CD4-positive, alpha-beta T cell (primary cell): ENCODE data around the gene TMEM141. TPM values are rescaled to one million over a fixed set of nuclear protein-coding genes. Genes with fewer than 3 reads are reported as not detected.
A peak's percentile ranks its signal among the peaks of the same experiment; 100 is the strongest.

Source experiments
- ATAC-seq: fragments of 200-7000 bp; cut with Tn5 transposase; one replicate; pipeline ENCODE4 v1.10.0; 2022; ENCODE audit warnings: mild to moderate bottlenecking; ENCODE audit not compliant: poor library complexity
- CTCF ChIA-PET: fragments of 350-600 bp; sonication (Branson Sonifier 250); formaldehyde crosslinking; loops from one replicate; lab custom pipeline; 2021; ENCODE audit warnings: antibody characterized with exemption, inconsistent platforms; lab: Charles Lee
- POLR2A ChIA-PET: fragments of 350-600 bp; sonication (Branson Sonifier 250); formaldehyde crosslinking; loops from one replicate; lab custom pipeline; 2021; ENCODE audit warnings: antibody characterized with exemption, inconsistent platforms; lab: Charles Lee
- DNase-seq, 14 experiments: peaks; one replicate each; pipeline ENCODE4 v3.0.0-alpha.2; 2013 to 2020; ENCODE audit warnings: mixed read lengths in 2 of 14
- H3K27ac ChIP-seq, 2 donors: one replicate each; pipeline versions ENCODE4 v1.5.1 to v1.7.0; 2013; ENCODE audit warnings: low read length in 2 of 2, low read depth in 1 of 2, mild to moderate bottlenecking in 1 of 2
- H3K27me3 ChIP-seq, 2 experiments: 1 replicate in 1 of 2; 2 replicates in 1 of 2; pipeline versions ENCODE4 v1.6.1 to v1.7.0; 2013; ENCODE audit warnings: low read length in 2 of 2, control low read depth in 1 of 2, mild to moderate bottlenecking in 1 of 2, moderate library complexity in 1 of 2; ENCODE audit not compliant: insufficient read depth in 2 of 2, control insufficient read depth in 1 of 2
- H3K36me3 ChIP-seq: one replicate; pipeline ENCODE4 v1.6.1; 2013; ENCODE audit warnings: low read length, control low read depth; ENCODE audit not compliant: insufficient read depth
- H3K4me1 ChIP-seq: one replicate; pipeline ENCODE4 v1.6.1; 2013; ENCODE audit warnings: low read length, control low read depth; ENCODE audit not compliant: insufficient read depth
- H3K4me3 ChIP-seq: one replicate; pipeline ENCODE4 v1.5.1; 2013; ENCODE audit warnings: mild to moderate bottlenecking, low read length, moderate library complexity
- H3K9me3 ChIP-seq, 2 experiments: 1 replicate in 1 of 2; 2 replicates in 1 of 2; pipeline versions ENCODE4 v1.6.1 to v1.7.0; 2013; ENCODE audit warnings: low read length in 2 of 2, mild to moderate bottlenecking in 2 of 2, control low read depth in 1 of 2, moderate library complexity in 1 of 2; ENCODE audit not compliant: control insufficient read depth in 1 of 2, insufficient read depth in 1 of 2
- H3K27ac Mint-ChIP-seq: one replicate; pipeline ENCODE4 v1.8.0; 2020; ENCODE audit warnings: mixed read lengths
- H3K27me3 Mint-ChIP-seq: one replicate; pipeline ENCODE4 v1.8.0; 2021; ENCODE audit warnings: mixed read lengths
- H3K36me3 Mint-ChIP-seq: one replicate; pipeline ENCODE4 v1.8.0; 2021; ENCODE audit warnings: low read depth, mixed read lengths
- H3K4me1 Mint-ChIP-seq: one replicate; pipeline ENCODE4 v1.8.0; 2021; ENCODE audit warnings: low read depth, mixed read lengths
- H3K4me3 Mint-ChIP-seq: one replicate; pipeline ENCODE4 v1.8.0; 2020; ENCODE audit warnings: mild to moderate bottlenecking, mixed read lengths
- H3K9me3 Mint-ChIP-seq: one replicate; pipeline ENCODE4 v1.8.0; 2020; ENCODE audit warnings: mixed read lengths
- intact Hi-C, 2 experiments: fragments of 100-400 bp; cut with DNase I in 1 of 2; cut with micrococcal nuclease in 1 of 2; formaldehyde crosslinking; loops; one replicate each; pipeline versions ENCODE4 v1.15.1 to v1.9.0; 2023 to 2025; cut with DNase I, micrococcal nuclease
- total RNA-seq, 174 experiments: library from RNA in 2 of 174; stranded (reverse) in 2 of 174; gene quantifications; one replicate each; pipeline ENCODE4 v1.2.3 and lab custom pipeline; 2021 to 2026
- TF ChIP-seq, protein P1 (sequence below): fragments of 200-600 bp; IDR thresholded peaks from one replicate; pipeline ENCODE4 v1.8.0; 2022; ENCODE audit warnings: antibody characterized with exemption, mild to moderate bottlenecking

Gene TMEM141
- total RNA-seq, 2 experiments from 2014 or later = 14.6 to 17.1 TPM

DNA sequence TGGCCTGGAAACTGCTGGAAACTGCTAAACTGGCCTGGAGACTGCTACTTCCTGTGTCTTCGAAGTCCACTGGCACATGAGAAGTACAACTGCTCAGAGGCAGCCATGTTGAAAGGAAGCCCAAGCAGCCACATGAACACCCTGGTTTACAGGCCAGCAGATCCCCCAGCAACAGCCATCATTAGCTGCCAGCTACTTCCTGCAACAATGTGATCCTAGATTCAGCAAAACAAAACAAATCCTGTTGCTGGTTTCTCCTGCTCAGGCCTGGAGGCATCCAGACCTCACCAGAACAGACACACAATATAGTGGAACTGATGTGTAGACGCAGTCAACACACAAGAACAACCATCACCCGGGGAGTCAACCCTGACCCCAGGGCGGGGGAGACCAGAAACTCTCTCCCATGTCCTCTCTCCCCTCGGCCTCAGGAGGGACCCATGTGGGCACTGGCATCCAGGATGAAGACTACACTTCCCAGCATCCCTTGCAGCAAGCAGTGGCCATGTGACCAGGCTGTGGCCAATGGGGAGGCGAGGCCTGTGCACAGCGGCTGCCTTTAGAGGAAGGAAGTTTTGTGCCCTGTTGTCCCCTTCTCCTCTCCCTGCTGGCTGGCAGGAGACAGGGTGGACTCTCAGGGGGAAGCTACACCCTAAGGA, 17.6 kb upstream of the TMEM141 start:
- peak; percentile 60 for ATAC-seq
- no peaks in the 10 kb centered on the region for H3K36me3 ChIP-seq
- Mint-ChIP-seq H3K27me3 (peaks cover 11% of the 10 kb centered on the region), H3K27ac (no peak overlapping the region), H3K36me3 (no peaks in the 10 kb centered on the region), H3K4me3 (no peak overlapping the region), H3K4me1 (no peaks in the 10 kb centered on the region), H3K9me3 (no peaks in the 10 kb centered on the region)
- peaks cover 0 to 9% of the 10 kb centered on the region in 2 experiments for H3K9me3 ChIP-seq
- H3K4me3 ChIP-seq = no peak overlapping the region
- TF ChIP-seq, protein P1, sequence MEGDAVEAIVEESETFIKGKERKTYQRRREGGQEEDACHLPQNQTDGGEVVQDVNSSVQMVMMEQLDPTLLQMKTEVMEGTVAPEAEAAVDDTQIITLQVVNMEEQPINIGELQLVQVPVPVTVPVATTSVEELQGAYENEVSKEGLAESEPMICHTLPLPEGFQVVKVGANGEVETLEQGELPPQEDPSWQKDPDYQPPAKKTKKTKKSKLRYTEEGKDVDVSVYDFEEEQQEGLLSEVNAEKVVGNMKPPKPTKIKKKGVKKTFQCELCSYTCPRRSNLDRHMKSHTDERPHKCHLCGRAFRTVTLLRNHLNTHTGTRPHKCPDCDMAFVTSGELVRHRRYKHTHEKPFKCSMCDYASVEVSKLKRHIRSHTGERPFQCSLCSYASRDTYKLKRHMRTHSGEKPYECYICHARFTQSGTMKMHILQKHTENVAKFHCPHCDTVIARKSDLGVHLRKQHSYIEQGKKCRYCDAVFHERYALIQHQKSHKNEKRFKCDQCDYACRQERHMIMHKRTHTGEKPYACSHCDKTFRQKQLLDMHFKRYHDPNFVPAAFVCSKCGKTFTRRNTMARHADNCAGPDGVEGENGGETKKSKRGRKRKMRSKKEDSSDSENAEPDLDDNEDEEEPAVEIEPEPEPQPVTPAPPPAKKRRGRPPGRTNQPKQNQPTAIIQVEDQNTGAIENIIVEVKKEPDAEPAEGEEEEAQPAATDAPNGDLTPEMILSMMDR = no peak
- H3K27ac ChIP-seq = no peak overlapping the region
- ChIA-PET CTCF (interaction anchor here (1.7 kb wide), 1 partner anchor 262 kb away, joined by 3 read pairs; no protein-coding TSS in a partner anchor), POLR2A (no interaction called here)
- H3K4me1 ChIP-seq = peaks cover 9% of the 10 kb centered on the region
- peak in 1 of 14 experiments; percentile 14 for DNase-seq
- H3K27me3 ChIP-seq = no peaks in the 10 kb centered on the region
- intact Hi-C loops = no loop called here

- TF ChIP-seq, protein P1 = no peak
- Mint-ChIP-seq H3K36me3 (no peaks in the 10 kb centered on the region), H3K4me3 (no peak overlapping the region), H3K9me3 (no peaks in the 10 kb centered on the region), H3K27ac (no peak overlapping the region), H3K27me3 (peaks cover 17% of the 10 kb centered on the region), H3K4me1 (no peaks in the 10 kb centered on the region)
- Histone ChIP-seq H3K27ac (no peak overlapping the region), H3K27me3 (no peaks in the 10 kb centered on the region), H3K36me3 (no peaks in the 10 kb centered on the region), H3K4me1 (peaks cover 9% of the 10 kb centered on the region), H3K4me3 (no peak overlapping the region), H3K9me3 (peaks cover 0 to 9% of the 10 kb centered on the region in 2 experiments)
- intact Hi-C loops = no loop called here
- POLR2A ChIA-PET = no interaction called here
- CTCF ChIA-PET = interaction anchor here (1.7 kb wide), 1 partner anchor 261 kb away, joined by 3 read pairs; no protein-coding TSS in a partner anchor
- DNase-seq = no peak
- no peak for ATAC-seq
These were observed 16.6 kb upstream of the TMEM141 start for GRCh38 chr9:136774416-136775045.

GRCh38 chr9:136775191-136775590, 16.0 kb upstream of the TMEM141 start:
- no peak for ATAC-seq
- intact Hi-C loops = no loop called here
- H3K4me3 Mint-ChIP-seq = no peak overlapping the region
- Histone ChIP-seq H3K27me3 (no peaks in the 10 kb centered on the region), H3K27ac (no peak overlapping the region), H3K36me3 (no peaks in the 10 kb centered on the region), H3K4me1 (peaks cover 5% of the 10 kb centered on the region), H3K9me3 (peaks cover 0 to 9% of the 10 kb centered on the region in 2 experiments), H3K4me3 (no peak overlapping the region)
- H3K27ac Mint-ChIP-seq = no peak overlapping the region
- H3K36me3 Mint-ChIP-seq = no peaks in the 10 kb centered on the region
- ChIA-PET CTCF (no interaction called here), POLR2A (no interaction called here)
- TF ChIP-seq, protein P1 = no peak
- no peak for DNase-seq
- no peaks in the 10 kb centered on the region for H3K4me1 Mint-ChIP-seq
- no peaks in the 10 kb centered on the region for H3K9me3 Mint-ChIP-seq
- peaks cover 17% of the 10 kb centered on the region for H3K27me3 Mint-ChIP-seq
